ENCODE results near the gene NFIB. TPM values are rescaled to one million over a fixed set of nuclear protein-coding genes. Genes with fewer than 3 reads are reported as not detected.

The NFIB gene
- total and polyA plus RNA-seq, 2 experiments from 2014 or later, result 5.3 to 6.0 TPM

- Histone ChIP-seq H3K9me2 (ENCODE audit: insufficient read depth) (no peaks in the 10 kb centered on the region), H3K9ac (no peak overlapping the region), H3F3A (ENCODE audit: insufficient read depth) (peaks cover 6% of the 10 kb centered on the region; the same call in 1 of the 2 replicates), H3K9me3 (ENCODE audit: low read depth) (no peaks in the 10 kb centered on the region), H3K79me2 (ENCODE audit: insufficient read depth) (no peaks in the 10 kb centered on the region), H3K4me2 (ENCODE audit: unreplicated experiment) (no peak overlapping the region), H4K20me1 (ENCODE audit: insufficient read depth) (no peaks in the 10 kb centered on the region), H2AFZ (no peak overlapping the region), H3K27ac (no peak overlapping the region), H3K36me3 (ENCODE audit: low read depth) (no peaks in the 10 kb centered on the region), H3K4me3 (no peak overlapping the region), H3K27me3 (replicated peaks; ENCODE audit: insufficient read depth) (no peaks in the 10 kb centered on the region), H3K4me1 (ENCODE audit: insufficient read depth) (peaks cover 22% of the 10 kb centered on the region)
- no peak for DNase-seq
- in situ Hi-C loops (cut with MboI), result loop anchor here (10.0 kb wide), 1 partner anchor 167 kb away; no protein-coding TSS in a partner anchor
- TF ChIP-seq EZH2phosphoT487 (IDR thresholded peaks at IDR 0.05; ENCODE audit: insufficient read depth, low read depth), result no peak
- no peak for TF ChIP-seq EZH2 (IDR thresholded peaks at IDR 0.05; ENCODE audit: insufficient read depth, poor library complexity, severe bottlenecking)
- WGBS, 2 experiments (ENCODE audit: low coverage in 1 of 2, low lambda C conversion rate in 2 of 2, missing lambda C conversion rate in 2 of 2), result 93 to 96% methylated on average over 6 of the region's 6 CpGs
Observed at GRCh38 chr9:14207352-14207995, 106.5 kb downstream of the NFIB start.

GRCh38 chr9:14205463-14205862 lies 108.5 kb downstream of the NFIB start:
- Histone ChIP-seq H2AFZ (no peak overlapping the region), H3K27me3 (replicated peaks; ENCODE audit: insufficient read depth) (no peaks in the 10 kb centered on the region), H3K9ac (no peak overlapping the region), H3K4me2 (ENCODE audit: unreplicated experiment) (peak overlapping the region; percentile 60), H3K36me3 (ENCODE audit: low read depth) (no peaks in the 10 kb centered on the region), H3K9me2 (ENCODE audit: insufficient read depth) (no peaks in the 10 kb centered on the region), H3K27ac (peak overlapping the region; percentile 25), H3F3A (ENCODE audit: insufficient read depth) (no peaks in the 10 kb centered on the region), H3K79me2 (ENCODE audit: insufficient read depth) (no peaks in the 10 kb centered on the region), H3K4me1 (ENCODE audit: insufficient read depth) (peaks cover 12% of the 10 kb centered on the region), H4K20me1 (ENCODE audit: insufficient read depth) (no peaks in the 10 kb centered on the region), H3K4me3 (no peak overlapping the region), H3K9me3 (ENCODE audit: low read depth) (no peaks in the 10 kb centered on the region)
- WGBS, 2 experiments (ENCODE audit: low coverage in 1 of 2, low lambda C conversion rate in 2 of 2, missing lambda C conversion rate in 2 of 2), result 13 to 16% methylated on average over 1 of the region's 1 CpG
- in situ Hi-C loops (cut with MboI), result loop anchor here (10.0 kb wide), 1 partner anchor 169 kb away; no protein-coding TSS in a partner anchor
- peak; percentile 86 for DNase-seq
- TF ChIP-seq EZH2 (IDR thresholded peaks at IDR 0.05; ENCODE audit: insufficient read depth, poor library complexity, severe bottlenecking) (no peak), EZH2phosphoT487 (IDR thresholded peaks at IDR 0.05; ENCODE audit: insufficient read depth, low read depth) (no peak)

- no peaks in the 10 kb centered on the region for H3F3A ChIP-seq (ENCODE audit: insufficient read depth)
- H3K79me2 ChIP-seq (ENCODE audit: insufficient read depth), result no peaks in the 10 kb centered on the region
- H3K27me3 ChIP-seq (replicated peaks; ENCODE audit: insufficient read depth), result no peaks in the 10 kb centered on the region
- peak overlapping the region; percentile 57 for H2AFZ ChIP-seq
- no peaks in the 10 kb centered on the region for H4K20me1 ChIP-seq (ENCODE audit: insufficient read depth)
- TF ChIP-seq EZH2 (IDR thresholded peaks at IDR 0.05; ENCODE audit: insufficient read depth, poor library complexity, severe bottlenecking), result no peak
- no peak for TF ChIP-seq EZH2phosphoT487 (IDR thresholded peaks at IDR 0.05; ENCODE audit: insufficient read depth, low read depth)
- DNase-seq, result peak; percentile 37
- H3K9me3 ChIP-seq (ENCODE audit: low read depth), result no peaks in the 10 kb centered on the region
- H3K4me2 ChIP-seq (ENCODE audit: unreplicated experiment), result no peak overlapping the region
- no peak overlapping the region for H3K27ac ChIP-seq
- WGBS, 2 experiments (ENCODE audit: low coverage in 1 of 2, low lambda C conversion rate in 2 of 2, missing lambda C conversion rate in 2 of 2), result 46 to 48% methylated on average over 12 of the region's 12 CpGs
- H3K9ac ChIP-seq, result no peak overlapping the region
- no peak overlapping the region for H3K4me3 ChIP-seq
- no peaks in the 10 kb centered on the region for H3K36me3 ChIP-seq (ENCODE audit: low read depth)
- in situ Hi-C loops (cut with MboI), result loop anchor here (10.0 kb wide), 1 partner anchor 171 kb away; no protein-coding TSS in a partner anchor
- H3K9me2 ChIP-seq (ENCODE audit: insufficient read depth), result no peaks in the 10 kb centered on the region
- peaks cover 20% of the 10 kb centered on the region for H3K4me1 ChIP-seq (ENCODE audit: insufficient read depth)
Observed at GRCh38 chr9:14203356-14204056, 110.4 kb downstream of the NFIB start.

GRCh38 chr9:14198841-14199455 lies 115.0 kb downstream of the NFIB start:
- Histone ChIP-seq H3K4me2 (ENCODE audit: unreplicated experiment) (no peak overlapping the region), H3K9me3 (ENCODE audit: low read depth) (no peaks in the 10 kb centered on the region), H3K36me3 (ENCODE audit: low read depth) (no peaks in the 10 kb centered on the region), H4K20me1 (ENCODE audit: insufficient read depth) (no peaks in the 10 kb centered on the region), H3F3A (ENCODE audit: insufficient read depth) (no peaks in the 10 kb centered on the region), H3K4me1 (ENCODE audit: insufficient read depth) (peaks cover 8% of the 10 kb centered on the region; the same call in 1 of the 2 replicates), H3K9me2 (ENCODE audit: insufficient read depth) (no peaks in the 10 kb centered on the region), H2AFZ (peak overlapping the region; percentile 11; the same call in 1 of the 2 replicates), H3K9ac (no peak overlapping the region), H3K27me3 (replicated peaks; ENCODE audit: insufficient read depth) (no peaks in the 10 kb centered on the region), H3K27ac (no peak overlapping the region), H3K4me3 (no peak overlapping the region), H3K79me2 (ENCODE audit: insufficient read depth) (no peaks in the 10 kb centered on the region)
- 24 to 30% methylated on average over 6 of the region's 6 CpGs for WGBS, 2 experiments (ENCODE audit: low coverage in 1 of 2, low lambda C conversion rate in 2 of 2, missing lambda C conversion rate in 2 of 2)
- DNase-seq, result peak; percentile 63
- TF ChIP-seq EZH2 (IDR thresholded peaks at IDR 0.05; ENCODE audit: insufficient read depth, poor library complexity, severe bottlenecking) (no peak), EZH2phosphoT487 (IDR thresholded peaks at IDR 0.05; ENCODE audit: insufficient read depth, low read depth) (no peak)
- in situ Hi-C loops (cut with MboI), result no loop called here

Measured in GM23248 (cell line).